HG02840 (cell line): Measurements from ENCODE around the gene CSF1R.
"Not testable (repeated sequence)": the region's sequence is repeated elsewhere in the genome, so short reads cannot be mapped to it uniquely, and the experiment has no call there.

Experiments used
- ATAC-seq: cut with Tn5 transposase; IDR thresholded peaks from one replicate; pipeline ENCODE4 v1.9.1; 2021; ENCODE audit warnings: mild to moderate bottlenecking, moderate library complexity, moderate number of reproducible peaks; ENCODE audit not compliant: unreplicated experiment, low FRiP score

CSF1R gene

DNA sequence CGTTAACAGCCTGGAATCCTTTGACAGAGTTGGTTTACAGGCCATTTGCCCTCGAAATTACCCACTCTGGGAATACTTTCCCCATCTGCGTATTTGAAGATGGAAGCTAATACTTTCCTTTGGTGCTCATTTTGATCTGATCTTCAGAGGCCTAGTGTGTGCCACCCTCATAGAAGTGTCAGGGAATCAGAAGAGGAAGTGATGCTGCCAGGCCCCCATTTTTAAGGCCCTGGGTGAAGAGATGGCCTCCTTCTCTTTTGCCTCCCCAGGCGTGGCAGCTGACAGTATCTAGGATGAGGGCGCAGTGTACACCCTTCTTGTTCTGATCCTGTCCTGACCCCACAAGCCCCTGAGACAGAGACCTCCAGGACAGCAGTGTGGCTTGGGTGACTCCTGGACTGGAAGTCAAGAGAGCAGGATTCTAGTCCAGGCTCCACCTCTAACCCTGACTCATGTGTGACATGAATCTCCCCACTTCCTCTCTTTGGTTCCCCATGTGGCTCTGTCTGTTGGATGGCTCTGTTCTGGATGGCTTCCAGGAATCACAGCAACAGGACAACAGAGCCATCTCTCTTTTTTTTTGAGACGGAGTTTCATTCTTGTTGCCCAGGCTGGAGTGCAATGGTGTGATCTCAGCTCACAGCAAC is 27.8 kb downstream of the CSF1R start:
- no peak for ATAC-seq

DNA sequence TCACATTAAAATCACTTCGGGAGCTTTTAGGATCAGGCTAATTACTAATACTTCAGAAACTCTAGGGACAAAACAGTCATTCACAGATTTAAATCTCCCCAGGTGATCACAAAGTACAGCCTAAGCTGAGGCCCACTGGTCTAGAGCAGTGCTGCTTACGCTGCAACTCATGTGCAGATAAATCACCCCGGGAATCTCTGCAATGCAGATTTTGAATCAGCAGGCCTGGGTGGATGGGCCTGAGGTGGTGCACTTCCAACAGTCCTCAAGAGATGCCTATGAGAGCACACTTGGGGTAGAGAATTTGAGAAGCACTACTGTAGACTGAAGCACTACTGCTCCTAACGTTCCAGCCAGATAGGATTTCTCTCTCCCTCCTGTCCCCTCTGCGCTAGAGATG is 28.4 kb downstream of the CSF1R start:
- no peak for ATAC-seq

DNA sequence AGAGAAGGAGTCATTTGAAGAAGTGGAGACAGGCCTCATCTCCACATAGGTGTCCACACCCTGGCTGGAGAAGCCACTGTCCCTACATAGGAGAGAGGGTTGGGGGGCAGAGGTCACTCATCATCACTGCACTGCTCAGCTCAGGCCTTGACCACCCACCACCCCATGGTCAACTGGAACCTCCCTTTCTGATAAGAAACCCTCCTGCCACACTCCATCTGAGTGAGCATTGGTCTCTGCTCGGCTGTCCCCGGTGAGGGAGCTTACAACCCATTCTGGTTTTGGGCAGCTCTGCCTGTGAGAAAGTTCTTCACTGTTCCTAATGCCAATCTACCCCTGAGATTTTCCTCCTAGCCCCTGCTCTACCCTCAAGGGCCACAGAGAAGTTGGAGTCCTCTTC is 28.8 kb downstream of the CSF1R start:
- no peak for ATAC-seq

DNA sequence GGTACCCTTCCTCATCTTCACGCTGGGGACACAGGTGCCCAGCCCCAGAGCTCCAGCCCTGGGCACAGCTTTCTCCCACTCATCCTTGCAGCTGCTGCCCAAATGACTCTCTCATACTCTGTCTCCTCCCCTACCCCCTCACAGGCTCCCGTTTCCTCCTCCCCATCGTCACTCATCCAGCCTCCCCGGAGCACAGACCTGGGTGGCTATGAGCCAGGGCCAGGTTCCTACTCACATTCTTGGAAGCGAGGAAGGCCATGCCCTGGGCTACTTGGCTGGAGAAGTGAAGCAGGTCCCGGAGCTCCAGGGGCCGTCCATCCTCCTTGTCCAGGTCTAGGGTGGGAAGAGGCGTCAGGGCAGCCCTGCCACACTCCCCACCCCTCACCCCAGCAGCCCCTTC is 29.3 kb downstream of the CSF1R start:
- no peak for ATAC-seq

DNA sequence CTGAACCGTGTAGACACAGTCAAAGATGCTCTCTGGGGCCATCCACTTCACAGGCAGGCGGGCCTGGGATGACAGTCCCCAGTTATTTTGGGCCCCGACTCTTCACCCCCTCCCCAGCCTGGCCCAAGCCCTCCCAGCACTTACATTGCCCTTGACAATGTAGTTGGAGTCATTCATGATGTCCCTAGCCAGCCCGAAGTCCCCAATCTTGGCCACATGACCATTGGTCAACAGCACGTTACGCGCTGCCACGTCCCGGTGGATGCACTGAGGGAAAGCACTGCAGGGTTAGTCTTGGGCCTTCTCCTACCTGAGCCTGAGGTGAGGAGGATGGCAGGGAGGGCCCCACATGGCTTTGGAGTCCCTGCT is 30.3 kb downstream of the CSF1R start:
- no peak for ATAC-seq

DNA sequence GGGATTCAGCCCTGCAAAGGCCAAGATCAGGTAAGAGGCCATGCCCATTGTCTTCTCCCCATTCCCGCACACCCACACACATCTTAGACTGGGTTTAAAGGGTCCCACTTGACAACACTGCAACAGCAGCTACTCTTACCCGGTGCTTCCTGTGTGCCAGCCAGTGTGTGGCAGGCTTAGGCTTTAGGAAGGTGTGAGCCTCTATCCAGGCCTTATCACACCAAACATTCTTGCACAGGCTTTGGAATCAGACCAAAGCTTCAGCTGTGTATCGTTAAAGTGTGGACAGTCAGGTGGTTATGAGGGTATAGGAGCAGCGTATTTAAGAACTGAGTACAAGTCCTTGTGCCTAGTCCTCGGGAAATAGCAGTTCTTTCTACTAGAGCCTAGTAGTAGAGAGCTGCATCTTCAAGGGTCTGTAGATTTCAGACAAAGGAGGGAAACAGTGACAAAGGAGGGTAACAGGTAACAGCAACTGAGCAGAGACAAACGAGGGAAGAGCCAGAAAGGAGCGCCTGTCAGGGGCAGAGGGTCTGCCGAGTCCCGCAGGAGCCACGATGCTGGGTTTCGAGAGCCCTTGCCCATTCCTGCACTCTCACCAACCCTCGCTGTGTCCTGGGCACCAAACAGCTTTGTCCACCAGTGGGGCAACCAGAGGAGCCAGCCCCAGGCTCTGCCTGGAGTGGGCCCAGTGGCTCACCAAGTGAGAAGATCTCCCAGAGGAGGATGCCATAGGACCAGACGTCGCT is 30.9 kb downstream of the CSF1R start:
- no peak for ATAC-seq

DNA sequence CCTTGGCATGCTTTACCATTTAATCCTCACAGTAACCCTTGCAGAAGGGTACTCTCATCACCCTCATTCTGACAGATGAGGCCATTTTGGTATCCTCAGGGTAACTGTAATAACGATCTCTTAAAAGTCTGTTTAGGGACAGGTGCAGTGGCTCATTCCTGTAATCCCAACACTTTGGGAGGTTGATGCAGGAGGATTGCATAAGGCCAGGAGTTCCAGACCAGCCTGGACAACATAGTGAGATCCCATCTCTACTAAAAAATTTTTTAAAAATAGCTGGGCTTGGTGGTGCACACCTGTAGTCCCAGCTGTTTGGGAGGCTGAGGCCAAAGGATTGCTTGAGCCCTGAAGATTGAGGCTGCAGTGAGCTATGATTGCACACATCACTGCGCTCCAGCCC is 31.8 kb downstream of the CSF1R start:
- no peak for ATAC-seq

DNA sequence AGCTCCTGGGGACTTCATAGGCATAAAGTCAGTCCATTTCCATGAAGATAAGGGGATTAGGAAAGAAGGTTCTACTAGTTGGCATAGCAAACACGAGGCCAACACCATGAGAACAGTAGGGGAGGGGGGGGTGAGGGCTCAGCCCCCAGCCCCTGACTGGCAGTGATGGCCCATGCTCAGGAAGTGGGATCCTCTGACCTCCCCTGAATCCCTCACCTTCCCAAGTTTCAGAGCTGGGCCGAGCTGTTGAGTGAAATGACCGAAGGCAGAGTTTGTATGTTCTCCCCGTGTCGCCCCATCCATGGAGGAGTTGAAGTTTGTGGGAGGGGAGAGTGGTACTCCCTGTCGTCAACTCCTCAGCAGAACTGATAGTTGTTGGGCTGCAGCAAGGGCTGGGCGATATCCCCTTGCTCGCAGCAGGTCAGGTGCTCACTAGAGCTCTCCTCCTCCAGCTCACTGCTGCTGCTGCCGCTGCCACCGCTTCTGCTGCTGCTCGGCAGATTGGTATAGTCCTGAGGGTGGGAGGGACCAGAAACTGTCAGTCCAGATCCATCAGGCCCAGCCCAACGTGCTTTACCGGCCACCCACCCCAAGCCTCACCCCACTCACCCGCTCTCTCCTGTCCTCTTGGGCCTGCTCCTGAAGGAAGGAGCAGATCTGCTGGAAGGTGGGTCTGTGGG is 32.5 kb downstream of the CSF1R start:
- no peak for ATAC-seq

DNA sequence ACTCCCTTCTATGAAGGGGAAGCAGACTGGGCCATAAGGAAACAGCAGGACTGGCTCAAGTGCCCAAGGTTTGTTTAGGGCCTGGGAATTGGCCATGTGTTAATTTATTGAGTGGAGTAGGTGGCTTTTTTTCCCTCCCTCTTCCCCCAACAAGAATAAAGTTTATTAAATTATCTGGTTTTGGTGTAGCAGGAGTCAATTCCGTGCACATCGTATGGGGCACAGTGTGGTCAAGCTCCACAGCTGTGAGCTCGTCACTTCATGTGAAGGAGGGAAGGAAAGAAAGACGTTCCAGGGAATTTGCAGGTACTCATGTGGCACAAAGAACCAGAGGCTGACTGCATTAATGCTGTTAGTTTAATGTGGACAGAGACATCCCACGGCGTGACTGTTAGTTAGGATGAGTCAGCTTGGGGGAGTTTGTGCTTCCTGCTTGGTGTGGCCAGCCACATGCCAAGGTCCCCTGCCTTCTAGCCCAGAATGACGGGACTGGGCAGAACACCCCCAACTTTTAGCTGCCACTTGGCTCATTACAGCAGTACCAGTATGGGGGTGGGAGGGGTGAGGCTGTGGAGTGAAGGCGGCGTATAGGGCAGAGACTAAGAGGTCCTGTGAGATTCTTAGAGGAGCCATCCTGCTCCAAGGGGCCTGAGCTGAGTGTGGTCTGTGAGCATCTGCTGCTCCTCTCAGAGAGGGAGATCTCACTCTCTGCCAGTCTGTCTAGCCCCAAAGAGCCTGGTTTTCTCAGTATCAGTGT is 33.2 kb downstream of the CSF1R start:
- no peak for ATAC-seq

DNA sequence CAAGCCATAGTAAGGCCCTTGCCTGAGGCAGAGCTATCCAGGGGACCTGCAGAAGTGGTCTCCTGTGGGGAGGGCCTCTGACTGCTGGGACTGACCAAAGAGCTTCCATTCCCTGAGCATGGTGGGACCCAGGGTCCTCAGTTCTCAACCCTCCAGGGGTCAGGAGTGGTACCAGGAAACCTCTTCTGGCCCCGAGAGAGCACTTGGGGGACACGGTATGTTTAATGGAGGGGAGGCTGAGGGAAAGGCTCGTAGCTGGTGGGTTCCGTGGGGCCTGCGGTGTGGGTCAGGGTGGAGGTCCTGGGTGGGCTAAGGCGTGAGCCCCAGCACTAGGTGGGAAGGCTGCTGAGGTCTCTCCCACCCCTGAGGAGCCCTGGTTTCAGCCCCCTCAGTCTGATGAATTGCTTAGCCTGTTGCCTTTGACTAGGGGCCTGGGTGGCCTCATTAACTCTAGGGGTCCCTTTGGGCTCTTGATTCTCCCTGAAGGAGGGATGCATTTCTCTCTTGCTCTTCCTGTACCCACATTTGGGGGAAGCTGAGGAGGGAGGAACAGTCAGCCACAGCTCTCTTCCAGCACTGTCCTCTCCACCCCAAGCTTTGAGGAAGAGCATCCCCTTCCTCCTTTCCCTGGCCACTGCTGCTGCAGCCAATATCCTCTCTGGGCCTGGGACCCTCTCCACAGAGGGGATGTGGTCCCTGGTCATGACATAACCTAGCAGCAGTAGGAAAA is 34.0 kb downstream of the CSF1R start:
- no peak for ATAC-seq

DNA sequence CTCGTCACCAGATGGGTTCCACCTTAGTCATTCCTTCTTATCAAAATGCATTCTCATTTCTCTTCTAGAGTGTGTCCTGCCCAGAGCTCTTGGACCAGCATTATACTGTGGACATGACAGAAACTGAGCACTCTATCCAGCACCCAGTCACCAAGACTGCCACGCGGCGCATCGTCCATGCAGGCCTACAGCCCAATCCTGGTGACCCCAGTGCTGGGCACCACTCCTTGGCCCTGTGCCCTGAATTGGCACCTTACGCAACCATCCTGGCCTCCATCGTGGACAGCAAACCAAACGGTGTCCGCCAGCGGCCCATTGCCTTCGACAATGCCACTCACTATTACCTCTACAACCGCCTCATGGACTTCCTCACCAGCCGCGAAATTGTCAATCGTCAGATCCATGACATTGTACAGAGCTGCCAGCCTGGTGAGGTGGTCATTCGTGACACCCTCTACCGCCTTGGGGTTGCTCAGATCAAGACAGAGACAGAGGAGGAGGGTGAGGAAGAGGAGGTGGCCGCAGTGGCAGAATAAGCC is 34.6 kb downstream of the CSF1R start:
- ATAC-seq, result no peak

DNA sequence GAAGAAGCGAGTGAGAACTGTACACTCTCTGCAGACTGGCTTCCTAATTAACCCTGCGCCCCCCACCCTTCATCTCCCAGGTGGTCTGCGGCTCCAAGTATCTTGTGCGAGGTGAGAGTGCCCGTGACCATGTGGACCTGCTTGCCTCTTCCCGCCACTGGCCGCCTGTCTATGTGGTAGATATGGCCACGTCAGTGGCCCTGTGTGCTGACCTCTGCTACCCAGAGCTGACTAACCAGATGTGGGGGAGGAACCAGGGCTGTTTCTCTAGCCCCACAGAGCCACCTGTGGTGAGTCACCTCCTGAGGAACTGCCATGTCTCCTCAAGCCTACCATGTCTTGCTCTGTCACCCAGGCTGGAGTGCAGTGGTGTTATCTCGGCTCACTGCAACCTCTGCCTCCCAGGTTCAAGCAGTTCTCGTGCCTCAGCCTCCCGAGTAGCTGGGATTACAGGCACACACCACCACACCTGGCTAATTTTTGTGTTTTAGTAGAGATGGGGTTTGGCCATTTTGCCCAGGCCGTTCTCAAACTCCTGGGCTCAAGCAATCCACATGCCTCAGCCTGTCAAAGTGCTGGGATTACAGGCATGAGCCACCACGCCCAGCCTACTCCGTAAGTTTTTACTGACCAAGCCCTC is 36.1 kb downstream of the CSF1R start:
- not testable (repeated sequence) for ATAC-seq

DNA sequence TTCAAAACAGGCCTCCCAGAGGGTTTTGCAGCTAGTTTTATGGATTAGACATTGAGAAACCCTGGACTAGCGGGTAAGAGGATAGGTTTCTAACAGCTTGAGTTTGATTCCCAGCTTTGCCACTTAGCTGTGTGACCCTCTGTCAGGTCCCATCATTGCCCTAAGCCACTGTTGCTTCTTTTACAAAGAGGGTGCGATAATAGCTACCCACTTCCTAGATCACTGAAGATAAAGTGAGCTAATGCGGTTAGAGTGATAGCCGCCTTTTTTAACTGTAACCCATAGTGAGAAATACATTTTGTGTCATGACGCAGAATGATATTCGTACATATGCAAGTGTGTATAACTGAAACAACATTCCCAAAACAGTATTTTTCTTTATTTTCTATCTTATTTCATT is 40.3 kb downstream of the CSF1R start:
- no peak for ATAC-seq

DNA sequence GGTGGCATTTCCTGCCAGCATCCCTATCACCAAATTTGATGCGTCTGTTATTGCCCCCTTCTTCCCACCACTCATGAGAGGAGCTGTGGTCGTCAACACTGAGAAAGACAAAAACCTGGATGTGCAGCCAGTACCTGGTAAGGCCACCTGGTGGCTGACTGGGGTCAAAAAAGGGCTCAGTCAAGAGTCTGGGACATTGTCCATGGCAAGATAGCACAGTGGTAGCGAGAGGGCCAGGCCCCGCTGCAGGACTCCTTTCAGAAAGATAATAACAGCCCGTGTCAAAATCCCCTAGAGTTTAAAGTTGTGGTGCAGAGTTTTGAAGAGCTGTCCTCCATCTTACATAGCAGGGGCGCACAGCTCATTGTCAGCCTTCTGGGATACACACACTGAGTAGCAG is 40.8 kb downstream of the CSF1R start:
- no peak for ATAC-seq

DNA sequence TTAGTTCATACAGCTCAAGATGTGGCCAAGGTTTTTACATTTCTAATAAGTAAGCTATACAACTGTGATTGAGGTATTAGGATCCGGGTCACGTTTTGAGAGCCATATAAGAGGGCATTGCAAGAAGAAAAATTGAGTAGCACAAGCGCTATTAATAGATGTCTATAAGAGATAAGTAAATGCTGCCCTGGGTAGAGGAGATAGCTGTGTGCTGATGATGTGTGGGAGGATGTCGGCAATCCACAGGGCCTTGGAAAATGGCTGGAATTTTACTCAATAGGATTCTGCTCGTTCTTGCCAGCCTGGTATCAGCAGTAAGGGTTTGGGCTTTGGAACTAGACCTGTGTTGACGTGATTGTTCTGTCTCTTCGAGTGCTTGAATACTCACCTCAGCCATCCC is 41.6 kb downstream of the CSF1R start:
- ATAC-seq, result no peak

DNA sequence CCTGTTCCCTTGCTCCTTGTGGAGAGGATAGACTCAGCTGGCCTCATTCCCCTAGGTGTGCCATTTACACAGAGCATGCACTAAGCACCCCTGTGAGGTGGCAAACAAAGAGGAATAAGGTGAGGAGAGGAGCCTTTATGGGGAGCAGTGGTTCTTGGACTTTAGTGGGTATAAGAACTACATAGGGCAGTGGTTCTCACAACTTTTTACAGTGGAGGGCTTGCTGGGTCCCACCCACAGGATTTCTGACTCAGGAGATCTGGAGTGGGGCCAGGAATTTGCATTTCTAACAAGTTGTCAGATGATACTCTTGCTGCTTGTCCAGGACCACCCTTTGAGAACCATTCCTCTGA is 42.0 kb downstream of the CSF1R start:
- ATAC-seq, result no peak

DNA sequence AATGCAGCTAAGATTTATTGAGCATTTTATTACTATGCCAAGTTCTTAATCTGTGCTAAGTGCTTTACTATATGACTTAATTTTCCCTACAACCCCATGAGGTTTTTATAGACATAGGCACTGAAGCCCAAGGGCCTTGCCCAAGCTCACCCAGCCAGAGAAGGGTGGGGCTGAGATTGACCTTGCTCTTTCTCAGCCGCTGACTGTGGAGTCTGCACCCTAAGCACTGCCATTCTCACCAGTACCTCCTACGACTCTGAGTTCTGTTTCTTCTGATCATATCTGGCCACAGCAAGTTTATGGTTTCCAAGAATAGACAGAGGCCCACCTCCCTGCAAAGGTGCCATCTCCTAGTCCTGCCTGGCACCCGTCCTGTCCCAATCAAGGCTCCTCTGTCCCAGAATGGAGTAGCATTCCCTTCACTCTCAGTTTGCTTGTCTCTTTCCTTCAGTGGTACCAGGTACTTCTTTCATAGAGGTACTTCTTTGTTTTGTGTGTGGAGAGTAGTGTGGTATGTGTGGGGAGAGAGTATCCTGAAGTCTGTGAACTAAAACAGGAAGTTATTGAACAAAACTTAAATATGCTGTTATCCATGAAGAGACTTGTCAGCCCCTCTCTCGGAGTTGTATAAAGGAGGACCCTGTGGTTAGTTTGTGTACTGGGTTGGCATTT is 42.6 kb downstream of the CSF1R start:
- no peak for ATAC-seq

DNA sequence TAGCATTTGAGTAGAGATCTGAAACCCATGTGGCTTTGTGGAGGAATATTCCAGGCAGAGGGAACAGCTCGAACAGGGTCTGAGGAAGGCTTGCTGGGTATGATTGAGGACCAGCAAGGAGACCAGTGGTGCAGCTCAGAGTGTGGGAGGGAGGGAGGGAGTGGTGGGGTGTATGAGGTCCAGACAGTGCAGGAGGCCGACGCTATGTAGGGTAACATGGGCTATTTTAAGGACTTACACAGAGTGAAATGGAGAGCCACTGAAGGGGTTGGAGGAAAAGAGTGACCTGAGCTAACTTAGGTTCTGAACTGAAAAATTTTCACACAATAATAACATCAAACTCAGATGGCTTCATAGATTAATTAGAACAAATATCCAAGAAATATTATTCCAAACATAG is 43.9 kb downstream of the CSF1R start:
- no peak for ATAC-seq

DNA sequence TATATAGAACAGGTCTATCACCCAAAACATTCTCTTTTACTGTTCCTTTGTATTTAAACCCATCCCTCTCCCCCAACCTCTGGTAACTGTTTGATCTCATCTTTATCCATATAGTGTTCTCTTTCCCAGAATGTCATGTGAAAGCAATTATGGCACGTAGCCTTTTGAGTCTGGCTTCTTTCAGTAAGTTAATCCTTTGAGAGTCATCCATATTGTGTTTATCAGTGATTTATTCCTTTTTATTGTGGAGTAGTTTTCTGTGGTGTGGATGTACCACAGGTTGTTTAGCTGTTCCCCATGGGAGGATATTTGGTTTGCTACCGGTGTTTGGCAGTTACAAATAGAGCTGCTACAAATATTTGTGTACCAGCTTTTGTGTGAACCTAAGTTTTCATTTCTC is 47.8 kb downstream of the CSF1R start:
- ATAC-seq, result no peak
